ENCODE results near the gene PRR14.
"Not testable (repeated sequence)": the region's sequence is repeated elsewhere in the genome, so short reads cannot be mapped to it uniquely, and the experiment has no call there.

The PRR14 gene

GRCh38 chr16:30650369-30651123 lies at the start of gene PRR14:
PRR14 (plus strand) TSS chr16:30650960; CDS start chr16:30651646, 686 bp downstream.
- peak; percentile 99 for DNase-seq

- no peak for DNase-seq
Observed at GRCh38 chr16:30601966-30602365, 48.8 kb upstream of the PRR14 start.

- DNase-seq, result no peak
Observed at GRCh38 chr16:30602616-30603277, 48.0 kb upstream of the PRR14 start.

- no peak for DNase-seq
Observed at GRCh38 chr16:30603945-30604315, 46.8 kb upstream of the PRR14 start.

- no peak for DNase-seq
Observed at GRCh38 chr16:30604316-30604947, 46.3 kb upstream of the PRR14 start.

- DNase-seq, result no peak
Observed at GRCh38 chr16:30605158-30605557, 45.6 kb upstream of the PRR14 start.

- DNase-seq, result no peak
Observed at GRCh38 chr16:30606004-30606403, 44.8 kb upstream of the PRR14 start.

GRCh38 chr16:30609002-30609925 lies 41.5 kb upstream of the PRR14 start:
- DNase-seq, result no peak

- peak; percentile 92 for DNase-seq
Observed at GRCh38 chr16:30609926-30610839, 40.6 kb upstream of the PRR14 start, which contains the start of gene ZNF689. ZNF689 (minus strand) TSS chr16:30610389; CDS start chr16:30610041, 348 bp downstream.

GRCh38 chr16:30615358-30616091 lies 35.2 kb upstream of the PRR14 start:
- peak; percentile 5 for DNase-seq

GRCh38 chr16:30619202-30619601 lies 31.6 kb upstream of the PRR14 start:
- DNase-seq, result no peak

- DNase-seq, result no peak
Observed at GRCh38 chr16:30619638-30620037, 31.1 kb upstream of the PRR14 start.

GRCh38 chr16:30620169-30620568 lies 30.6 kb upstream of the PRR14 start:
- DNase-seq, result no peak

- DNase-seq, result no peak
Observed at GRCh38 chr16:30621765-30622164, 29.0 kb upstream of the PRR14 start.

GRCh38 chr16:30622455-30623032 lies 28.2 kb upstream of the PRR14 start:
- DNase-seq, result no peak

- no peak for DNase-seq
Observed at GRCh38 chr16:30623536-30624283, 27.1 kb upstream of the PRR14 start.

GRCh38 chr16:30626236-30626635 lies 24.5 kb upstream of the PRR14 start:
- DNase-seq, result no peak

GRCh38 chr16:30628628-30629540 lies 21.9 kb upstream of the PRR14 start:
- DNase-seq, result peak; percentile 56

- DNase-seq, result not testable (repeated sequence)
Observed at GRCh38 chr16:30632454-30632853, 18.3 kb upstream of the PRR14 start.
